ENCODE results near the gene GPRIN3. TPM values are rescaled to one million over a fixed set of nuclear protein-coding genes. Genes with fewer than 3 reads are reported as not detected.

GPRIN3 gene
- total and polyA plus RNA-seq, 3 donors from 2014 or later: 0.58 to 2.5 (median 2.2) TPM

DNA sequence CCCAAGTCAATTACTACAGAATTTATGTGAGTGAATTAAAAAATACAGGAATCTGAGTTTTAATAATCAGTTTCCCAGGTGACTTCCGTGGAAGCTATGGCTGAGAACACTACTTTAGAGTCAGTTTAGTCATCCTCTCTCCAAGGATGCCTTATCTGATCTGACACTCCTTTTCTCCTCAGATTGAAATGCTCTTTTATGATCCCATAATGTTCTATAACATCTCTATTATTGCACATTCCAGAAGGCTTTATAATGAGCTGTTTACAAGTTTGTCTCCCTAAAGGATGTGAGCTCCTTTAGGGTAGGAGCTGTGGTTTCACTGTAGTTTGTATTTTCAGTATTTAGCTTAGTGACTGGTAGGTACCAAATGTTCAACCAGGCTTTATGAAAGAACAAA, 90.0 kb downstream of the GPRIN3 start:
- H3K4me1 ChIP-seq: no peaks in the 10 kb centered on the region
- WGBS, 2 donors: 87 to 94% methylated on average over 1 of the region's 1 CpG
- H3K27me3 ChIP-seq: no peaks in the 10 kb centered on the region
- TF ChIP-seq POLR2A (IDR thresholded peaks at IDR 0.05): no peak
- TF ChIP-seq, protein P1, sequence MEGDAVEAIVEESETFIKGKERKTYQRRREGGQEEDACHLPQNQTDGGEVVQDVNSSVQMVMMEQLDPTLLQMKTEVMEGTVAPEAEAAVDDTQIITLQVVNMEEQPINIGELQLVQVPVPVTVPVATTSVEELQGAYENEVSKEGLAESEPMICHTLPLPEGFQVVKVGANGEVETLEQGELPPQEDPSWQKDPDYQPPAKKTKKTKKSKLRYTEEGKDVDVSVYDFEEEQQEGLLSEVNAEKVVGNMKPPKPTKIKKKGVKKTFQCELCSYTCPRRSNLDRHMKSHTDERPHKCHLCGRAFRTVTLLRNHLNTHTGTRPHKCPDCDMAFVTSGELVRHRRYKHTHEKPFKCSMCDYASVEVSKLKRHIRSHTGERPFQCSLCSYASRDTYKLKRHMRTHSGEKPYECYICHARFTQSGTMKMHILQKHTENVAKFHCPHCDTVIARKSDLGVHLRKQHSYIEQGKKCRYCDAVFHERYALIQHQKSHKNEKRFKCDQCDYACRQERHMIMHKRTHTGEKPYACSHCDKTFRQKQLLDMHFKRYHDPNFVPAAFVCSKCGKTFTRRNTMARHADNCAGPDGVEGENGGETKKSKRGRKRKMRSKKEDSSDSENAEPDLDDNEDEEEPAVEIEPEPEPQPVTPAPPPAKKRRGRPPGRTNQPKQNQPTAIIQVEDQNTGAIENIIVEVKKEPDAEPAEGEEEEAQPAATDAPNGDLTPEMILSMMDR (IDR thresholded peaks at IDR 0.05): no peak
- H3K27ac ChIP-seq: no peak overlapping the region
- DNase-seq: no peak
- H3K9me3 ChIP-seq: no peaks in the 10 kb centered on the region
- no peak overlapping the region for H3K4me3 ChIP-seq
- intact Hi-C loops (cut with DNase I; ENCODE audit: low total_unique reads): no loop called here
- H3K36me3 ChIP-seq (ENCODE audit: low read depth, missing control alignments): no peaks in the 10 kb centered on the region

DNA sequence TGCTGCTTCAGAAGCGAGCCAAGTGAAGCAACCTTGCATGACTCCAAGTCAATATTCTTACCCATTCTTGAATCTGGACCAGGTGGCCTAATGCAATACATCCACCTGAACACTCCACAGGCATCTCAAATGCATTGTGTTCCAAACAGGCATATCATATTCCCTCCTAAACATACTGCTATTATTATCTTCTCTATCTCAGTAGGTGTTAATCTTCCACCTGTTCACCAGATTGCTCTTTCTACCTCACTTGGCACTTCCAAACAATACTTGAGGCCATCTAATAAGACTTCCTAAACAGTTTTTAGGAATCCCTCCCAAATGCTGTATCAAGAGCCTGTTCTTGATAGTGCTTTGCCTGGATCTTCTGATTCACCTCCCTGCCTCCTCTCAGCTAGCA, 90.7 kb downstream of the GPRIN3 start:
- intact Hi-C loops (cut with DNase I; ENCODE audit: low total_unique reads): no loop called here
- DNase-seq: no peak
- WGBS, 2 donors: 90 to 100% methylated on average over 1 of the region's 1 CpG
- Histone ChIP-seq H3K4me1 (no peaks in the 10 kb centered on the region), H3K9me3 (no peaks in the 10 kb centered on the region), H3K4me3 (no peak overlapping the region), H3K36me3 (ENCODE audit: low read depth, missing control alignments) (no peaks in the 10 kb centered on the region), H3K27me3 (no peaks in the 10 kb centered on the region), H3K27ac (no peak overlapping the region)
- TF ChIP-seq, protein P1 (IDR thresholded peaks at IDR 0.05): no peak
- no peak for TF ChIP-seq POLR2A (IDR thresholded peaks at IDR 0.05)

DNA sequence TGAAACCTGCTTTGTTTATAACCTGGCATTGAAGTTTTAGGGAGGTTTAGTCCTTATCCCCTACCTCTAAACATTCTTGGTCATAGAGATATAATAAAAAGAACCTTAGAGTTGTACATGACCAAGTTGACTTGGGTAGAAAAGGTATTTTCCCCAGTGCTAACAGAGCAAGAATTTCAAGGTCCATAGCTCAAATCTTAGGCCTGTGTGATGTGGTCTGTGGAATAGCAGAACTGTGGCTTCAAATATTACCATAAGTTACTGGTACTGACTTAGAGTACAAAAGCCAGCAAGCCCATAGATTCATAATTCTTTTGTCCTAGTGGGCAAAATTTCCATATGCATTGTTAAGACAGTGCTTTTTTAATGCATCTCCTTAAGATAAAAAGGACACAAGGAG, 91.2 kb downstream of the GPRIN3 start:
- H3K27me3 ChIP-seq: no peaks in the 10 kb centered on the region
- intact Hi-C loops (cut with DNase I; ENCODE audit: low total_unique reads): no loop called here
- no peaks in the 10 kb centered on the region for H3K36me3 ChIP-seq (ENCODE audit: low read depth, missing control alignments)
- no peaks in the 10 kb centered on the region for H3K9me3 ChIP-seq
- TF ChIP-seq, protein P1 (IDR thresholded peaks at IDR 0.05): no peak
- TF ChIP-seq POLR2A (IDR thresholded peaks at IDR 0.05): no peak
- no peak for DNase-seq
- no peak overlapping the region for H3K27ac ChIP-seq
- H3K4me1 ChIP-seq: no peaks in the 10 kb centered on the region
- no peak overlapping the region for H3K4me3 ChIP-seq

DNA sequence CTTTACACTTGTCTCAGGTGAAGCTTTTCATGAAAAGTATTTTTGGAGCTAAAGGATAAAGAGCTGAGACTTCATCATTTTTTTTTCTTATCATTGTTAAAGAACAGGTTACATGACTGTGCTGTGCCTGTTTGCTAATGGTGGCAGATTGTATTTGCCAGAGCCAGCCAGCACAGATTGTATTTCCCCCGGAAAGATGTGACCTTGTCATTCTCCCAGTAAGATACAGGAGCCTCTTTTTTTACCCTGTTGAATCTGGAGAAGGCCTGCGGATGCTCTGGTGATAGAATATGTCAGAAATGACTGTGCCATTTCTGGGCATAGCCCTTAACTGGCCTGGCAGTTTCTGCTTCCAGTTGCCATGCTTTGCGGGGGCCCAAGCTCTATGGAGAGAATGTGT, 91.9 kb downstream of the GPRIN3 start:
- no peak for DNase-seq
- no peaks in the 10 kb centered on the region for H3K4me1 ChIP-seq
- intact Hi-C loops (cut with DNase I; ENCODE audit: low total_unique reads): no loop called here
- H3K9me3 ChIP-seq: no peaks in the 10 kb centered on the region
- no peak overlapping the region for H3K27ac ChIP-seq
- no peak for TF ChIP-seq POLR2A (IDR thresholded peaks at IDR 0.05)
- TF ChIP-seq, protein P1 (IDR thresholded peaks at IDR 0.05): no peak
- H3K36me3 ChIP-seq (ENCODE audit: low read depth, missing control alignments): no peaks in the 10 kb centered on the region
- no peaks in the 10 kb centered on the region for H3K27me3 ChIP-seq
- no peak overlapping the region for H3K4me3 ChIP-seq
- WGBS, 2 donors: 76 to 85% methylated on average over 2 to 3 of the region's 3 CpGs

DNA sequence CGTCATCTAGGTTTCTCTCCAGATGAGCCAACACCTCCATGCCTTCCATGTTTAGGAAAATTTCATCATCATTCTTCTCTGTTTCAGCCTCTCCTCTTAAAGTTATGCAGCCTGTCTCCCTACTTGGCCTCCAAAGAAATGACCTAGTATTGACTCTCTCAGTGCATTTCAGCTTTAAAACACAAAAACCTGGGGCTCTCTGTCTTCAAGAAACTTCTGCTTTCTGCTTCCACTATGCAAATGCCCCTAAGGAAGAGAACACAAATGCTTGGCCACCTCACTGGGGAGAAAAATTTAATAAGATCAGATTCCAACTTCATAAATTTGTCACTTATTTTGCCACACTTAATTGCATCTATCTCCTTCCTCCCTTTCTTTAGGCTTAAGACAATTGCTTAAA, 93.3 kb downstream of the GPRIN3 start:
- H3K4me3 ChIP-seq: no peak overlapping the region
- H3K27me3 ChIP-seq: no peaks in the 10 kb centered on the region
- no peak for DNase-seq
- no peaks in the 10 kb centered on the region for H3K4me1 ChIP-seq
- no peak for TF ChIP-seq POLR2A (IDR thresholded peaks at IDR 0.05)
- TF ChIP-seq, protein P1 (IDR thresholded peaks at IDR 0.05): no peak
- intact Hi-C loops (cut with DNase I; ENCODE audit: low total_unique reads): no loop called here
- no peaks in the 10 kb centered on the region for H3K36me3 ChIP-seq (ENCODE audit: low read depth, missing control alignments)
- no peak overlapping the region for H3K27ac ChIP-seq
- WGBS, 2 donors: 93 to 100% methylated on average over 1 of the region's 1 CpG
- no peaks in the 10 kb centered on the region for H3K9me3 ChIP-seq

Data from testis (tissue), 3 donors.